Right ventricle myocardium superior (tissue), 1 donor: ENCODE measurements around the gene VCY1B. TPM values are rescaled to one million over a fixed set of nuclear protein-coding genes. Genes with fewer than 3 reads are reported as not detected.
"Not testable (repeated sequence)": the region's sequence is repeated elsewhere in the genome, so short reads cannot be mapped to it uniquely, and the experiment has no call there.

Experiments
- ATAC-seq: fragments of 200-7000 bp; cut with Tn5 transposase; one replicate; pipeline ENCODE4 v1.9.1; 2020; ENCODE audit warnings: mild to moderate bottlenecking; ENCODE audit not compliant: poor library complexity
- DNase-seq: peaks from one replicate; pipeline ENCODE4 v3.0.0-alpha.2; 2020
- intact Hi-C: fragments of 100-400 bp; cut with DNase I; formaldehyde crosslinking; loops from one replicate; pipeline ENCODE4 v1.11.2; 2022
- long read RNA-seq: library from polyadenylated mRNA; unstranded; transcript quantifications from one replicate; pipeline ENCODE4 v2.0.0, GENCODE V29; 2021
- total RNA-seq: library from RNA; stranded (reverse); fragmentation: NEBNext Ultra II Directional; extraction: Animal tissue kit (Norgen Biotek cat#: 25700); gene quantifications from one replicate; pipeline ENCODE4 v1.2.1, GENCODE V29; 2021
- donor health status: DM: no; HTN: yes; CAD: no; lungs with severe emphysema.

Gene VCY1B
- total RNA-seq = not detected
- long read RNA-seq = 0 reads

DNA sequence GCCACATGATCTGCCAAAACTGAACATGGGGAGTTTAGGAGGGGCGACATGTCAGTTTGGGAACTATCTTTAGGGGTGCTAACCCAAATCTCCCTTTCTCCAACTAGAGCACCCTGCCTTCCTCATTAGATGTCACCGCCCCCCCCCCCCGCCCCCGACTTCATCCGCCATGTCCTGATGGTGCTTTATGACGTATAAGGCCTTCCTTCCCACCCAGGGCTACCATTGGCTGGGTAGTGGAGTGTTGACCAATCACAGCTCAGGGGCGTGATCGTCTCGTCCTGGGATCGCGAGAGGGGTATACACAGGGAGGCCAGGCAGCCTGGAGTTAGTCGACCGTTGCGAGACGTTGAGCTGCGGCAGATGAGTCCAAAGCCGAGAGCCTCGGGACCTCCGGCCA, at the start of gene VCY1B:
TSS of gene VCY1B (plus strand) at position 301 of the 400 bp plus-strand sequence. CDS start at position 364, 63 bp downstream.
- DNase-seq, intact Hi-C loops, ATAC-seq: not testable (repeated sequence)

DNA sequence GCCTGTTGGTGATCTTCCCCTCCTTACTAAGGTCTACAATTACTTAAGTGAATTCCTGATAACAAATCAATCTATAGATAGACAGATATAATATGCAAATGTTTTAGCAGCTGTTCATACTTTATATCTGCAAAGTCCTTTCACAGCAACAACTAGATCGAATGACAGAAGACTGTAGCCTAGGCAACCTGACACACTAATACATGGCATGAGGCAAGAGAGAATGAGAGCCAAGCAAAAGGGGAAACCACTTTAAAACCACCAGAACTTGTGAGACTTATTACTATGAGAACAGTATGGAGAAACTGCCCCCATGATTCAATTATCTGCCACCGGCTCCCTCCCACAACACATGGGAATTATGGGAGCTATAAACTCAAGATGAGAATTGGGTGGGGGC, 44.1 kb upstream of the VCY1B start:
- ATAC-seq, intact Hi-C loops, DNase-seq: not testable (repeated sequence)

- DNase-seq, intact Hi-C loops, ATAC-seq: not testable (repeated sequence)
Observed at GRCh38 chrY:14030395-14030794, 25.6 kb upstream of the VCY1B start.

GRCh38 chrY:14085877-14086276, 29.9 kb downstream of the VCY1B start:
- ATAC-seq = no peak
- DNase-seq = no peak
- intact Hi-C loops = no loop called here

Other genes with a start within 250 kb of the VCY1B start
- not detected for gene VCY, start 69.8 kb upstream of the VCY1B start, total RNA-seq